ENCODE data around the gene EFCAB6. TPM values are rescaled to one million over a fixed set of nuclear protein-coding genes. Genes with fewer than 3 reads are reported as not detected.
A peak's percentile ranks its signal among the peaks of the same experiment; 100 is the strongest.

EFCAB6 gene
- total RNA-seq, 1 donor from 2014 or later = 1.5 TPM

GRCh38 chr22:43569111-43569510, 243.0 kb downstream of the EFCAB6 start:
- Mint-ChIP-seq H3K4me3 (no peak overlapping the region), H3K9me3 (peaks cover 2% of the 10 kb centered on the region), H3K4me1 (peaks cover 13% of the 10 kb centered on the region)

GRCh38 chr22:43567691-43568324, 244.3 kb downstream of the EFCAB6 start:
- Mint-ChIP-seq H3K27ac (ENCODE audit: unreplicated experiment) (no peak overlapping the region), H3K27me3 (ENCODE audit: low read depth) (peaks cover 3% of the 10 kb centered on the region), H3K4me1 (peaks cover 13% of the 10 kb centered on the region), H3K36me3 (ENCODE audit: low read depth) (no peaks in the 10 kb centered on the region), H3K9me3 (peaks cover 2% of the 10 kb centered on the region), H3K4me3 (no peak overlapping the region)
- no peak for DNase-seq (ENCODE audit: low read depth, low spot score)
- TF ChIP-seq, protein P1, sequence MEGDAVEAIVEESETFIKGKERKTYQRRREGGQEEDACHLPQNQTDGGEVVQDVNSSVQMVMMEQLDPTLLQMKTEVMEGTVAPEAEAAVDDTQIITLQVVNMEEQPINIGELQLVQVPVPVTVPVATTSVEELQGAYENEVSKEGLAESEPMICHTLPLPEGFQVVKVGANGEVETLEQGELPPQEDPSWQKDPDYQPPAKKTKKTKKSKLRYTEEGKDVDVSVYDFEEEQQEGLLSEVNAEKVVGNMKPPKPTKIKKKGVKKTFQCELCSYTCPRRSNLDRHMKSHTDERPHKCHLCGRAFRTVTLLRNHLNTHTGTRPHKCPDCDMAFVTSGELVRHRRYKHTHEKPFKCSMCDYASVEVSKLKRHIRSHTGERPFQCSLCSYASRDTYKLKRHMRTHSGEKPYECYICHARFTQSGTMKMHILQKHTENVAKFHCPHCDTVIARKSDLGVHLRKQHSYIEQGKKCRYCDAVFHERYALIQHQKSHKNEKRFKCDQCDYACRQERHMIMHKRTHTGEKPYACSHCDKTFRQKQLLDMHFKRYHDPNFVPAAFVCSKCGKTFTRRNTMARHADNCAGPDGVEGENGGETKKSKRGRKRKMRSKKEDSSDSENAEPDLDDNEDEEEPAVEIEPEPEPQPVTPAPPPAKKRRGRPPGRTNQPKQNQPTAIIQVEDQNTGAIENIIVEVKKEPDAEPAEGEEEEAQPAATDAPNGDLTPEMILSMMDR (conservative IDR thresholded peaks at IDR 0.05) = no peak

More at GRCh38 chr22:43569111-43569510, 243.0 kb downstream of the EFCAB6 start:
- Mint-ChIP-seq H3K27me3 (ENCODE audit: low read depth) (peaks cover 4% of the 10 kb centered on the region), H3K27ac (ENCODE audit: unreplicated experiment) (no peak overlapping the region), H3K36me3 (ENCODE audit: low read depth) (no peaks in the 10 kb centered on the region)
- no peak for DNase-seq (ENCODE audit: low read depth, low spot score)
- TF ChIP-seq, protein P1 (conservative IDR thresholded peaks at IDR 0.05) = no peak

DNA sequence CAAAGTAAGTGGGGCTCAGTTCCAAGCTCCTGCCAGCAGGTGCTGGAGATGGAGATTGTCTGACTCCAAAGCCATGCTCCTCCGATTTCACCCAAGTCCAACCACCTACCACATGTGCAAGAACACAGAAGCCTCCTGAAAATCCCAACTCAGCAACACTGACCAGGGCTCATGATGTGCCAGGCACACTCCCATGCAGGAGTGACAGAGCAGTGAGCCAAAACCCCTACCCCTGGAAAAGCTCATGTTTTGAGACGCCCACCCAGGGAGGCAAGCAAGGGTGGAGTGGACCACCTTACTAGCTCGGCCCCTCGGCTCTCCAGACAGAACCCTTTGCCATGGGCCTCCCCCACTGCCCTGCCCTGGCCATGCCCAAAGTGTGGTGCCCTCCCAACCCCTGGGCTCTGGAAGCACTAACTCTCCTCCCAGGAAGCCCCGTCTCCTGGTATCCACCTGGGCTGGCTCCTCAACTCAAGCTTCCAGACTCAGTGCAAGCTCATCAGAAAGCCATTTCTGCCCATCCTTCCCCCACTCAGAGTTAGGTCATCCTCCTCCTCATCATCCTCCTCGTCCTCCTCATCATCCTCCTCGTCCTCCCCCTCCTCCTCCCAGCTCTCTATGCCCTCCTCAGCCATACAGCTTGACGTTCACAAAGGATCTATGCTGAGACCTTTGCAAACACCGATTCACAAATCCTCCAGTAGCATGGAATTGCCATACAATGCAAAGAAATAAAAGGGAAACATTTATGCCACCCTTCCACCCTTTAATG, 245.4 kb downstream of the EFCAB6 start:
- Mint-ChIP-seq H3K27me3 (ENCODE audit: low read depth) (peaks cover 2% of the 10 kb centered on the region), H3K4me3 (no peak overlapping the region), H3K9me3 (peaks cover 2% of the 10 kb centered on the region), H3K4me1 (peaks cover 13% of the 10 kb centered on the region), H3K36me3 (ENCODE audit: low read depth) (no peaks in the 10 kb centered on the region), H3K27ac (ENCODE audit: unreplicated experiment) (no peak overlapping the region)
- DNase-seq (ENCODE audit: low read depth, low spot score) = no peak
- TF ChIP-seq, protein P1 (conservative IDR thresholded peaks at IDR 0.05) = no peak

GRCh38 chr22:43566021-43566420, 246.1 kb downstream of the EFCAB6 start:
- no peak overlapping the region for H3K4me3 Mint-ChIP-seq
- no peaks in the 10 kb centered on the region for H3K36me3 Mint-ChIP-seq (ENCODE audit: low read depth)
- peaks cover 10% of the 10 kb centered on the region for H3K4me1 Mint-ChIP-seq
- no peak for DNase-seq (ENCODE audit: low read depth, low spot score)
- peaks cover 2% of the 10 kb centered on the region for H3K27me3 Mint-ChIP-seq (ENCODE audit: low read depth)
- TF ChIP-seq, protein P1 (conservative IDR thresholded peaks at IDR 0.05) = no peak
- peaks cover 2% of the 10 kb centered on the region for H3K9me3 Mint-ChIP-seq
- H3K27ac Mint-ChIP-seq (ENCODE audit: unreplicated experiment) = no peak overlapping the region

GRCh38 chr22:43564859-43565258, 247.2 kb downstream of the EFCAB6 start:
- DNase-seq (ENCODE audit: low read depth, low spot score) = no peak
- peaks cover 2% of the 10 kb centered on the region for H3K9me3 Mint-ChIP-seq
- no peaks in the 10 kb centered on the region for H3K27me3 Mint-ChIP-seq (ENCODE audit: low read depth)
- no peaks in the 10 kb centered on the region for H3K4me1 Mint-ChIP-seq
- H3K36me3 Mint-ChIP-seq (ENCODE audit: low read depth) = no peaks in the 10 kb centered on the region
- H3K27ac Mint-ChIP-seq (ENCODE audit: unreplicated experiment) = peak overlapping the region; percentile 60
- H3K4me3 Mint-ChIP-seq = no peak overlapping the region
- TF ChIP-seq, protein P1 (conservative IDR thresholded peaks at IDR 0.05) = no peak
